K562 (cell line): ENCODE measurements around the gene BOLA1. TPM values are rescaled to one million over a fixed set of nuclear protein-coding genes. Genes with fewer than 3 reads are reported as not detected.

Experiments
- CBFA2T2 ChIP-seq: fragments of 450-650 bp; conservative IDR thresholded peaks from 2 replicates; pipeline ENCODE4 v1.6.1; 2017; ENCODE audit warnings: mild to moderate bottlenecking
- COPS2 ChIP-seq: fragments of 450-650 bp; conservative IDR thresholded peaks from 2 replicates; pipeline ENCODE4 v1.6.1; 2016; ENCODE audit warnings: mild to moderate bottlenecking, moderate library complexity
- CREM ChIP-seq: IDR thresholded peaks from 2 replicates; pipeline ENCODE4 v1.6.1; 2014; ENCODE audit warnings: antibody characterized with exemption, low read depth
- ELF1 ChIP-seq: fragments of 200-800 bp; sonication (Bioruptor generic); IDR thresholded peaks from 2 replicates; pipeline ENCODE4 v1.6.1; 2016; ENCODE audit warnings: missing genetic modification characterization, missing compliant biosample characterization
- FOXJ2 ChIP-seq: fragments of 200-800 bp; sonication (Bioruptor generic); IDR thresholded peaks from 2 replicates; pipeline ENCODE4 v1.6.1; 2016; ENCODE audit warnings: missing genetic modification characterization, missing compliant biosample characterization
- FOXK1 ChIP-seq: sonication (generic); formaldehyde crosslinking; IDR thresholded peaks from 2 replicates; pipeline ENCODE4 v1.8.0; 2022; ENCODE audit warnings: missing genetic modification reagents, mild to moderate bottlenecking, borderline replicate concordance
- GTF2F1 ChIP-seq: IDR thresholded peaks from 2 replicates; pipeline ENCODE4 v1.6.1; 2011; ENCODE audit warnings: low read depth, low read length, improper control_type of control experiment
- KAT8 ChIP-seq: fragments of 450-650 bp; IDR thresholded peaks from 2 replicates; pipeline ENCODE4 v1.6.1; 2016; ENCODE audit warnings: low read depth, mild to moderate bottlenecking
- MAFG ChIP-seq: fragments of 450-650 bp; conservative IDR thresholded peaks from 2 replicates; pipeline ENCODE4 v1.6.1; 2016; ENCODE audit warnings: missing genetic modification characterization, missing compliant biosample characterization
- NELFE ChIP-seq: IDR thresholded peaks from 2 replicates; pipeline ENCODE4 v1.6.1; 2011; ENCODE audit warnings: mild to moderate bottlenecking; ENCODE audit not compliant: insufficient read depth, insufficient read length
- RBM34 ChIP-seq: fragments of 200-400 bp; formaldehyde crosslinking; IDR thresholded peaks from 2 replicates; pipeline ENCODE4 v1.6.1; 2018; ENCODE audit warnings: low read length, borderline replicate concordance; ENCODE audit not compliant: insufficient read depth
- RFX7 ChIP-seq: fragments of 250-450 bp; sonication (Bioruptor Pico); IDR thresholded peaks from 2 replicates; pipeline ENCODE4 v1.5.1; 2021; ENCODE audit warnings: mild to moderate bottlenecking
- SPI1 ChIP-seq: IDR thresholded peaks from 2 replicates; pipeline ENCODE4 v1.6.1; 2011; ENCODE audit warnings: low read depth, low read length, control low read depth, borderline replicate concordance
- TBL1XR1 ChIP-seq, 2 experiments: IDR thresholded peaks; 2 replicates each; pipeline ENCODE4 v1.6.1; 2012; ENCODE audit warnings: improper control_type of control experiment in 2 of 2, low read length in 2 of 2, mild to moderate bottlenecking in 1 of 2
- ZBTB7A ChIP-seq: IDR thresholded peaks from 2 replicates; pipeline ENCODE4 v1.6.1; 2011; ENCODE audit warnings: low read depth, mild to moderate bottlenecking, low read length, moderate library complexity, borderline replicate concordance; ENCODE audit not compliant: control insufficient read depth
- ZFPM2 ChIP-seq: fragments of 250-450 bp; sonication (Bioruptor Pico); IDR thresholded peaks from 2 replicates; pipeline ENCODE4 v1.5.1; 2022; ENCODE audit warnings: mild to moderate bottlenecking
- ZKSCAN3 ChIP-seq: fragments of 250-450 bp; sonication (Bioruptor Pico); IDR thresholded peaks from 2 replicates; pipeline ENCODE4 v1.4.0; 2020
- polyA plus RNA-seq, 8 experiments: library from polyadenylated mRNA; depleted of rRNA in 4 of 8; stranded (reverse) in 5 of 8; unstranded in 3 of 8; fragments of >200 nt; fragmentation: Nextera tagmentation in 2 of 8; fragmentation: Illumina TruSeq in 1 of 8; extraction: Ambion mirVana in 2 of 8; extraction: Trizol in 1 of 8; gene quantifications; 2 replicates each; pipeline versions ENCODE4 v1.2.1 to v1.2.3, GENCODE V29; 2011 to 2014; ENCODE audit warnings: inconsistent platforms in 1 of 8, missing spikeins in 1 of 8
- total RNA-seq, 7 experiments: library from RNA; depleted of rRNA in 6 of 7; stranded (reverse); fragments of >200 nt in 6 of 7; fragmentation: Illumina TruSeq in 2 of 7; extraction: Trizol in 2 of 7; gene quantifications; 2 replicates each; pipeline versions ENCODE4 v1.2.1 to v1.2.3, GENCODE V29; 2011 to 2021; ENCODE audit warnings: low replicate concordance in 1 of 7
- TF ChIP-seq, protein P1 (sequence below): IDR thresholded peaks from 3 replicates; pipeline ENCODE4 v1.6.1; 2011; ENCODE audit warnings: borderline replicate concordance, mild to moderate bottlenecking, moderate library complexity; ENCODE audit not compliant: insufficient read length; ENCODE audit errors: extremely low read depth
- TF ChIP-seq, protein P2 (sequence below): fragments of 250-450 bp; sonication (Bioruptor Pico); IDR thresholded peaks from 2 replicates; pipeline ENCODE4 v1.9.0; 2021; ENCODE audit warnings: mild to moderate bottlenecking, inconsistent platforms
- TF ChIP-seq, protein P3 (sequence below): fragments of 200-800 bp; sonication (Bioruptor generic); IDR thresholded peaks from 2 replicates; pipeline ENCODE4 v1.6.1; 2017; ENCODE audit warnings: missing genetic modification characterization, missing compliant biosample characterization
- TF ChIP-seq, protein P4 (sequence below): sonication (generic); formaldehyde crosslinking; IDR thresholded peaks from 2 replicates; pipeline ENCODE4 v1.8.0; 2022; ENCODE audit warnings: mild to moderate bottlenecking, low read depth, missing genetic modification reagents

Gene BOLA1
- total and polyA plus RNA-seq, 9 of the 15 experiments (the other 6 are each of a cell fraction or from before 2014, with no cell fraction given) = 0.18 to 1.2 (median 0.40) TPM; not detected in 2

DNA sequence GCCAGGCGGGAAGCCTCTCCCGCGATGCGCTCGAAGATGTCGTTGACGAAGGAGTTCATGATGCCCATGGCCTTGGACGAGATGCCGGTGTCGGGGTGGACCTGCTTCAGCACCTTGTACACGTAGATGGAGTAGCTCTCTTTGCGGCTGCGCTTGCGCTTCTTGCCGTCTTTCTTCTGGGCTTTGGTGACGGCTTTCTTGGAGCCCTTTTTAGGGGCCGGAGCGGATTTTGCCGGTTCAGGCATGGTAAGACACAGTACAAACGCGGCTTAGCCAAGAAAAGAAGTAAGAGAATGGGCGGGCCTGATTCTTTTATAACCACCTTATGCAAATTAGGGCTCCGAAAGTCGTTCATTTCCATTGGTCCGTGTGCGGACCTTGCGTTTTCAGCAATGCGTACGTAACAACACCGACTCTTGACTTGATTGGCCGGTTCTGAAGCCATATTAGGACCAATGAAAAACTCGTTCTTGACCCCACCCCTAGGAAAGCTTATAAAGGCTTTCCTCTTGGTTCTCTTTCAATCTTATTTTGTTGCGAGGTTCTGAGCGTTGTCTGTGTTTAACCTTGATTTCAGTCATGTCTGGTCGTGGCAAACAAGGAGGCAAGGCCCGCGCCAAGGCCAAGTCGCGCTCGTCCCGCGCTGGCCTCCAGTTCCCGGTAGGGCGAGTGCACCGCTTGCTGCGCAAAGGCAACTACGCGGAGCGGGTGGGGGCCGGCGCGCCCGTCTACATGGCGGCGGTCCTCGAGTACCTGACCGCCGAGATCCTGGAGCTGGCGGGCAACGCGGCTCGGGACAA is 12.8 kb upstream of the BOLA1 start (continued):
- TF ChIP-seq, protein P1, sequence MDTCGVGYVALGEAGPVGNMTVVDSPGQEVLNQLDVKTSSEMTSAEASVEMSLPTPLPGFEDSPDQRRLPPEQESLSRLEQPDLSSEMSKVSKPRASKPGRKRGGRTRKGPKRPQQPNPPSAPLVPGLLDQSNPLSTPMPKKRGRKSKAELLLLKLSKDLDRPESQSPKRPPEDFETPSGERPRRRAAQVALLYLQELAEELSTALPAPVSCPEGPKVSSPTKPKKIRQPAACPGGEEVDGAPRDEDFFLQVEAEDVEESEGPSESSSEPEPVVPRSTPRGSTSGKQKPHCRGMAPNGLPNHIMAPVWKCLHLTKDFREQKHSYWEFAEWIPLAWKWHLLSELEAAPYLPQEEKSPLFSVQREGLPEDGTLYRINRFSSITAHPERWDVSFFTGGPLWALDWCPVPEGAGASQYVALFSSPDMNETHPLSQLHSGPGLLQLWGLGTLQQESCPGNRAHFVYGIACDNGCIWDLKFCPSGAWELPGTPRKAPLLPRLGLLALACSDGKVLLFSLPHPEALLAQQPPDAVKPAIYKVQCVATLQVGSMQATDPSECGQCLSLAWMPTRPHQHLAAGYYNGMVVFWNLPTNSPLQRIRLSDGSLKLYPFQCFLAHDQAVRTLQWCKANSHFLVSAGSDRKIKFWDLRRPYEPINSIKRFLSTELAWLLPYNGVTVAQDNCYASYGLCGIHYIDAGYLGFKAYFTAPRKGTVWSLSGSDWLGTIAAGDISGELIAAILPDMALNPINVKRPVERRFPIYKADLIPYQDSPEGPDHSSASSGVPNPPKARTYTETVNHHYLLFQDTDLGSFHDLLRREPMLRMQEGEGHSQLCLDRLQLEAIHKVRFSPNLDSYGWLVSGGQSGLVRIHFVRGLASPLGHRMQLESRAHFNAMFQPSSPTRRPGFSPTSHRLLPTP = no peak
- TF ChIP-seq MAFG (no peak), CREM (peak; percentile 71), TBL1XR1 (IDR thresholded peaks at IDR 0.05; ENCODE audit: low read length in 2 of 2) (peak in 1 of 2 experiments; percentile 57), FOXK1 (CRISPR knock-in tag) (no peak; the same call in none of the 2 replicates), NELFE (peak; percentile 64), ZKSCAN3 (CRISPR knock-in tag) (no peak), FOXJ2 (tag) (no peak; the same call in 1 of the 2 replicates), ZBTB7A (no peak), KAT8 (no peak), RBM34 (no peak), ELF1 (tag) (no peak), RFX7 (CRISPR knock-in tag) (no peak), CBFA2T2 (no peak), COPS2 (no peak), GTF2F1 (peak; percentile 96), SPI1 (no peak), ZFPM2 (CRISPR knock-in tag) (no peak)
- TF ChIP-seq, protein P2, sequence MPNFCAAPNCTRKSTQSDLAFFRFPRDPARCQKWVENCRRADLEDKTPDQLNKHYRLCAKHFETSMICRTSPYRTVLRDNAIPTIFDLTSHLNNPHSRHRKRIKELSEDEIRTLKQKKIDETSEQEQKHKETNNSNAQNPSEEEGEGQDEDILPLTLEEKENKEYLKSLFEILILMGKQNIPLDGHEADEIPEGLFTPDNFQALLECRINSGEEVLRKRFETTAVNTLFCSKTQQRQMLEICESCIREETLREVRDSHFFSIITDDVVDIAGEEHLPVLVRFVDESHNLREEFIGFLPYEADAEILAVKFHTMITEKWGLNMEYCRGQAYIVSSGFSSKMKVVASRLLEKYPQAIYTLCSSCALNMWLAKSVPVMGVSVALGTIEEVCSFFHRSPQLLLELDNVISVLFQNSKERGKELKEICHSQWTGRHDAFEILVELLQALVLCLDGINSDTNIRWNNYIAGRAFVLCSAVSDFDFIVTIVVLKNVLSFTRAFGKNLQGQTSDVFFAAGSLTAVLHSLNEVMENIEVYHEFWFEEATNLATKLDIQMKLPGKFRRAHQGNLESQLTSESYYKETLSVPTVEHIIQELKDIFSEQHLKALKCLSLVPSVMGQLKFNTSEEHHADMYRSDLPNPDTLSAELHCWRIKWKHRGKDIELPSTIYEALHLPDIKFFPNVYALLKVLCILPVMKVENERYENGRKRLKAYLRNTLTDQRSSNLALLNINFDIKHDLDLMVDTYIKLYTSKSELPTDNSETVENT (CRISPR knock-in tag) = peak; percentile 97
- TF ChIP-seq, protein P3, sequence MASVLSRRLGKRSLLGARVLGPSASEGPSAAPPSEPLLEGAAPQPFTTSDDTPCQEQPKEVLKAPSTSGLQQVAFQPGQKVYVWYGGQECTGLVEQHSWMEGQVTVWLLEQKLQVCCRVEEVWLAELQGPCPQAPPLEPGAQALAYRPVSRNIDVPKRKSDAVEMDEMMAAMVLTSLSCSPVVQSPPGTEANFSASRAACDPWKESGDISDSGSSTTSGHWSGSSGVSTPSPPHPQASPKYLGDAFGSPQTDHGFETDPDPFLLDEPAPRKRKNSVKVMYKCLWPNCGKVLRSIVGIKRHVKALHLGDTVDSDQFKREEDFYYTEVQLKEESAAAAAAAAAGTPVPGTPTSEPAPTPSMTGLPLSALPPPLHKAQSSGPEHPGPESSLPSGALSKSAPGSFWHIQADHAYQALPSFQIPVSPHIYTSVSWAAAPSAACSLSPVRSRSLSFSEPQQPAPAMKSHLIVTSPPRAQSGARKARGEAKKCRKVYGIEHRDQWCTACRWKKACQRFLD (CRISPR knock-in tag) = no peak
- TF ChIP-seq, protein P4, sequence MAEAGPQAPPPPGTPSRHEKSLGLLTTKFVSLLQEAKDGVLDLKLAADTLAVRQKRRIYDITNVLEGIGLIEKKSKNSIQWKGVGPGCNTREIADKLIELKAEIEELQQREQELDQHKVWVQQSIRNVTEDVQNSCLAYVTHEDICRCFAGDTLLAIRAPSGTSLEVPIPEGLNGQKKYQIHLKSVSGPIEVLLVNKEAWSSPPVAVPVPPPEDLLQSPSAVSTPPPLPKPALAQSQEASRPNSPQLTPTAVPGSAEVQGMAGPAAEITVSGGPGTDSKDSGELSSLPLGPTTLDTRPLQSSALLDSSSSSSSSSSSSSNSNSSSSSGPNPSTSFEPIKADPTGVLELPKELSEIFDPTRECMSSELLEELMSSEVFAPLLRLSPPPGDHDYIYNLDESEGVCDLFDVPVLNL (CRISPR knock-in tag) = peak; percentile 84; the same call in 1 of the 2 replicates
